SK-N-SH (cell line): Measurements from ENCODE around the gene MAML3. TPM values are rescaled to one million over a fixed set of nuclear protein-coding genes. Genes with fewer than 3 reads are reported as not detected.

Experiments
- CTCF ChIA-PET: fragments of 300-600, 350-600 bp; formaldehyde crosslinking; extraction: SDS; loops from one replicate; lab custom pipeline; 2021; lab: Yijun Ruan, JAX
- POLR2A ChIA-PET: fragments of 350-600 bp; sonication (Branson Sonifier 250); formaldehyde crosslinking; extraction: SDS; loops from one replicate; lab custom pipeline; 2020; ENCODE audit warnings: antibody characterized with exemption, inconsistent platforms; lab: Yijun Ruan, JAX
- DNase-seq: peaks from one replicate; pipeline ENCODE4 v3.0.0; 2012
- H2AFZ ChIP-seq: fragments of 200-600 bp; sonication (generic); 2 replicates; pipeline ENCODE4 v1.8.1; 2016; ENCODE audit warnings: antibody characterized with exemption, mild to moderate bottlenecking, low read depth
- H3F3A ChIP-seq: fragments of 200-600 bp; sonication (generic); replicated peaks from 2 replicates; pipeline ENCODE3; 2016; ENCODE audit warnings: antibody characterized with exemption, mild to moderate bottlenecking; ENCODE audit not compliant: insufficient read depth
- H3K27ac ChIP-seq, 2 experiments: fragments of 200-500 bp in 1 of 2; fragments of 200-600 bp in 1 of 2; sonication (Bioruptor generic) in 1 of 2; sonication (generic), shearing (Covaris generic) in 1 of 2; 2 replicates each; pipeline versions ENCODE4 v1.5.1 to v1.6.1; 2014 to 2016; ENCODE audit warnings: low read depth in 2 of 2, inconsistent platforms in 1 of 2, low read length in 1 of 2, mild to moderate bottlenecking in 1 of 2, mixed read lengths in 1 of 2
- H3K27me3 ChIP-seq: fragments of 200-600 bp; sonication (generic), shearing (Covaris generic); 2 replicates; pipeline ENCODE4 v1.6.1; 2016; ENCODE audit warnings: mixed run types; ENCODE audit not compliant: insufficient read depth
- H3K36me3 ChIP-seq, 2 experiments: fragments of 200-500 bp in 1 of 2; fragments of 200-600 bp in 1 of 2; sonication (Bioruptor generic) in 1 of 2; sonication (generic) in 1 of 2; replicated peaks in 1 of 2; 2 replicates each; pipeline versions ENCODE3 to v1.5.1; 2014 to 2016; ENCODE audit warnings: low read length in 1 of 2, mild to moderate bottlenecking in 1 of 2; ENCODE audit not compliant: insufficient read depth in 2 of 2, control insufficient read depth in 1 of 2
- H3K4me1 ChIP-seq, 2 experiments: fragments of 200-500 bp in 1 of 2; fragments of 200-600 bp in 1 of 2; sonication (Bioruptor generic) in 1 of 2; sonication (generic), shearing (Covaris generic) in 1 of 2; 2 replicates each; pipeline versions ENCODE4 v1.5.1 to v1.6.1; 2014 to 2016; ENCODE audit warnings: low read depth in 1 of 2, low read length in 1 of 2, mixed run types in 1 of 2; ENCODE audit not compliant: insufficient read depth in 2 of 2, control insufficient read depth in 1 of 2
- H3K4me2 ChIP-seq: fragments of 200-600 bp; sonication (generic), shearing (Covaris generic); 2 replicates; pipeline ENCODE4 v1.6.1; 2017; ENCODE audit warnings: mixed run types
- H3K4me3 ChIP-seq, 2 experiments: fragments of 200-500 bp in 1 of 2; fragments of 200-600 bp in 1 of 2; sonication (Bioruptor generic) in 1 of 2; sonication (generic), shearing (Covaris generic) in 1 of 2; 2 replicates each; pipeline versions ENCODE4 v1.5.1 to v1.8.1; 2014 to 2016; ENCODE audit warnings: low read depth in 2 of 2, inconsistent platforms in 1 of 2, low read length in 1 of 2, mild to moderate bottlenecking in 1 of 2, mixed read lengths in 1 of 2, moderate library complexity in 1 of 2
- H3K79me2 ChIP-seq: fragments of 200-600 bp; sonication (generic); 2 replicates; pipeline ENCODE4 v1.8.1; 2017; ENCODE audit warnings: mild to moderate bottlenecking; ENCODE audit not compliant: insufficient read depth
- H3K9ac ChIP-seq: fragments of 200-600 bp; sonication (generic); 2 replicates; pipeline ENCODE4 v1.6.1; 2017; ENCODE audit warnings: mixed run types
- H3K9me2 ChIP-seq: fragments of 200-600 bp; sonication (generic); 2 replicates; pipeline ENCODE4 v1.6.1; 2017; ENCODE audit warnings: mixed run types
- H3K9me3 ChIP-seq: fragments of 200-600 bp; sonication (generic); 2 replicates; pipeline ENCODE4 v1.6.1; 2017; ENCODE audit warnings: mixed run types, mild to moderate bottlenecking, moderate library complexity
- H4K20me1 ChIP-seq: fragments of 200-600 bp; sonication (generic); 2 replicates; pipeline ENCODE4 v1.6.1; 2017; ENCODE audit warnings: mild to moderate bottlenecking, mixed run types; ENCODE audit not compliant: insufficient read depth
- ELF1 ChIP-seq: IDR thresholded peaks from 2 replicates; pipeline ENCODE4 v1.4.0; 2012
- EP300 ChIP-seq, 2 experiments: IDR thresholded peaks; 2 replicates each; pipeline versions ENCODE4 v1.4.0 to v1.6.1; 2012; ENCODE audit warnings: borderline replicate concordance in 1 of 2, low read depth in 1 of 2, low read length in 1 of 2
- FOSL2 ChIP-seq: IDR thresholded peaks from 2 replicates; pipeline ENCODE4 v1.4.0; 2012; ENCODE audit warnings: low read depth, mild to moderate bottlenecking, moderate library complexity, borderline replicate concordance
- FOXJ3 ChIP-seq: sonication (generic); formaldehyde crosslinking; IDR thresholded peaks from 2 replicates; pipeline ENCODE4 v1.5.1; 2020; ENCODE audit warnings: mild to moderate bottlenecking, missing genetic modification reagents
- JUND ChIP-seq: IDR thresholded peaks from 2 replicates; pipeline ENCODE4 v1.4.0; 2012
- MEF2A ChIP-seq: IDR thresholded peaks from 2 replicates; pipeline ENCODE4 v1.4.0; 2012; ENCODE audit warnings: low read depth, borderline replicate concordance
- NFIC ChIP-seq: IDR thresholded peaks from 2 replicates; pipeline ENCODE4 v1.4.0; 2012; ENCODE audit warnings: borderline replicate concordance
- NRF1 ChIP-seq: IDR thresholded peaks from 2 replicates; pipeline ENCODE4 v1.6.1; 2012; ENCODE audit warnings: low read depth, mild to moderate bottlenecking, low read length
- RAD21 ChIP-seq: IDR thresholded peaks from 2 replicates; pipeline ENCODE4 v1.6.1; 2012; ENCODE audit warnings: mild to moderate bottlenecking, low read length
- RXRA ChIP-seq: IDR thresholded peaks from 2 replicates; pipeline ENCODE4 v1.4.0; 2012; ENCODE audit warnings: low read depth, mild to moderate bottlenecking, borderline replicate concordance
- SIN3A ChIP-seq: IDR thresholded peaks from 2 replicates; pipeline ENCODE4 v1.6.1; 2012; ENCODE audit warnings: low read depth, mild to moderate bottlenecking, low read length, moderate library complexity, borderline replicate concordance
- SMC3 ChIP-seq: IDR thresholded peaks from 2 replicates; pipeline ENCODE4 v1.6.1; 2012; ENCODE audit warnings: low read depth, low read length, improper control_type of control experiment
- TAF1 ChIP-seq: IDR thresholded peaks from 2 replicates; pipeline ENCODE4 v1.6.1; 2012; ENCODE audit warnings: low read depth, mild to moderate bottlenecking, low read length, moderate library complexity, borderline replicate concordance
- TCF12 ChIP-seq: IDR thresholded peaks from 2 replicates; pipeline ENCODE4 v1.4.0; 2012
- YY1 ChIP-seq: IDR thresholded peaks from 2 replicates; pipeline ENCODE4 v1.4.0; 2012; ENCODE audit warnings: low read depth, mild to moderate bottlenecking
- WGBS: methylation state at CpG from one replicate; pipeline ENCODE4 v1.1.6; 2017; ENCODE audit warnings: low lambda C conversion rate; 5-methylcytosine and 5-hydroxymethylcytosine counted together
- polyA plus RNA-seq, 3 experiments: library from polyadenylated mRNA; depleted of rRNA; stranded (reverse); fragments of >200 nt; gene quantifications; 2 replicates each; pipeline ENCODE4 v1.2.3, GENCODE V29; 2012
- TF ChIP-seq, protein P1 (sequence below): fragments of 150-350 bp; IDR thresholded peaks from 2 replicates; pipeline ENCODE4 v1.6.1; 2017; ENCODE audit warnings: antibody characterized with exemption, low read length, low read depth, borderline replicate concordance
- TF ChIP-seq, protein P2 (sequence below): fragments of 150-350 bp; IDR thresholded peaks from 2 replicates; pipeline ENCODE4 v1.6.1; 2016; ENCODE audit warnings: mild to moderate bottlenecking, low read depth, low read length
- TF ChIP-seq, protein P3 (sequence below): IDR thresholded peaks from 2 replicates; pipeline ENCODE4; 2012
- TF ChIP-seq, protein P4 (sequence below): IDR thresholded peaks from 2 replicates; pipeline ENCODE4 v1.4.0; 2012; ENCODE audit warnings: low read depth, borderline replicate concordance

The MAML3 gene
- polyA plus RNA-seq, 1 of the 3 experiments (the other 2 are of a cell fraction) = 5.3 TPM

DNA sequence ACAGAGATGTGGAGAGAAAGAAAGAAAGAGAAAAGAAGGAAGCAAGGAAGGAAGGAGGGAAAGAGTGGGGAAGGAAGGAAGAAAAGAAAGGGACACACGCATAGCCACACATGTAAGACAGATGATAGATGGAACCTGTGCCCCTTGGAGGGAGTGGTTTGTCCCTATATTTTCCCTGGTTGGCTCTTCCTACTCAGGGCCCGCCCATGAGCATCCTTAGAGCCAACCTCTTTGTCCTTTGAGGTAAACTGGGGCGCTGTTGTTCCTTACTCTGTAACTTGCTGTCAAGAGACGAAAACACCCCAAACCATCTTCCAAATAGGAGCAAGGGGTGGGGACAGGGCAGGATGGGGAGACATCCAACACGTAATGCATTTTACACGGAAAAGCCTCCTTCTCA is 220.9 kb downstream of the MAML3 start:
- Histone ChIP-seq H3K4me3 (no peak overlapping the region), H2AFZ (no peak overlapping the region), H3K9me3 (no peaks in the 10 kb centered on the region), H3K36me3 (no peaks in the 10 kb centered on the region), H3K9me2 (no peaks in the 10 kb centered on the region), H3K9ac (no peak overlapping the region), H3K4me2 (no peak overlapping the region), H3F3A (no peaks in the 10 kb centered on the region), H3K79me2 (no peaks in the 10 kb centered on the region), H3K4me1 (peaks cover 5 to 63% of the 10 kb centered on the region in 2 experiments), H3K27ac (peak overlapping the region in 1 of 2 experiments; percentile 71; a peak in 2 of 4 replicates), H3K27me3 (no peaks in the 10 kb centered on the region), H4K20me1 (no peaks in the 10 kb centered on the region)
- DNase-seq = no peak
- POLR2A ChIA-PET = interaction anchor here (0.8 to 2.2 kb wide), 7 partner anchors 9 to 218 kb away, joined by 3 to 8 read pairs (median 6); no protein-coding TSS in a partner anchor
- WGBS = 98% methylated on average over 6 of the region's 6 CpGs
- CTCF ChIA-PET = interaction anchor here (2.1 to 2.8 kb wide), 2 partner anchors 11 to 199 kb away, joined by 6 to 11 read pairs; no protein-coding TSS in a partner anchor
- TF ChIP-seq EP300 (IDR thresholded peaks at IDR 0.05; ENCODE audit: borderline replicate concordance in 1 of 2, low read depth in 1 of 2, low read length in 1 of 2) (no peak), FOXJ3 (CRISPR knock-in tag) (no peak), TCF12 (no peak), TAF1 (no peak), YY1 (no peak)

DNA sequence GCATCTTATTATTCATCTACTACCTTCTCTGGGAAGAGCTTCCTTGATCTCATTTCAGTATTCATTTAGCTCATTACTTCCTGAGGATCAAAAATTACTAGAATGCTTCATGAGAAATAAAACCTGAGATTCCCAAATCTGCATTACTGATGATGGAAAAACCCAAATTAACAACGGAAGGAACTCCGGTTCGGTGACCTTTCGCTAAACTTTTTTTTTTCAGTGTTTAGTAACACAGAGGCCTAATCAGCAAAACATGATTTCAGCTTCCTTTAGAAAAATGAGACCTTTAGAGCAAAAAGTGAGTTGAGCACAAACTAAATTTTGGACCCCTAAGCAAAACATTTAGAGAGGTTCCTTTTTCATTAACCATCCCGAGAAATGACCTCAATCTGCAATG is 229.2 kb downstream of the MAML3 start:
- CTCF ChIA-PET = interaction anchor here (0.8 kb wide), 1 partner anchor 52 kb away, joined by 3 read pairs; no protein-coding TSS in a partner anchor
- H4K20me1 ChIP-seq = no peaks in the 10 kb centered on the region
- H3K27me3 ChIP-seq = no peaks in the 10 kb centered on the region
- H3K4me2 ChIP-seq = no peak overlapping the region
- no peak overlapping the region for H2AFZ ChIP-seq
- WGBS = 93% methylated on average over 5 of the region's 5 CpGs
- H3K9ac ChIP-seq = no peak overlapping the region
- no peaks in the 10 kb centered on the region for H3F3A ChIP-seq
- no peaks in the 10 kb centered on the region for H3K79me2 ChIP-seq
- POLR2A ChIA-PET = no interaction called here
- no peak overlapping the region for H3K4me3 ChIP-seq
- DNase-seq = no peak
- H3K9me3 ChIP-seq = no peaks in the 10 kb centered on the region
- H3K36me3 ChIP-seq = no peaks in the 10 kb centered on the region
- no peaks in the 10 kb centered on the region for H3K9me2 ChIP-seq
- no peak overlapping the region; a peak in 1 of 4 replicates for H3K27ac ChIP-seq
- TF ChIP-seq, protein P1, sequence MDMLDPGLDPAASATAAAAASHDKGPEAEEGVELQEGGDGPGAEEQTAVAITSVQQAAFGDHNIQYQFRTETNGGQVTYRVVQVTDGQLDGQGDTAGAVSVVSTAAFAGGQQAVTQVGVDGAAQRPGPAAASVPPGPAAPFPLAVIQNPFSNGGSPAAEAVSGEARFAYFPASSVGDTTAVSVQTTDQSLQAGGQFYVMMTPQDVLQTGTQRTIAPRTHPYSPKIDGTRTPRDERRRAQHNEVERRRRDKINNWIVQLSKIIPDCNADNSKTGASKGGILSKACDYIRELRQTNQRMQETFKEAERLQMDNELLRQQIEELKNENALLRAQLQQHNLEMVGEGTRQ = no peak
- TF ChIP-seq SMC3 (no peak), NRF1 (no peak), RAD21 (no peak), FOSL2 (no peak), ELF1 (no peak), JUND (no peak), SIN3A (no peak), MEF2A (no peak), NFIC (no peak), YY1 (no peak), RXRA (no peak)
- TF ChIP-seq, protein P2, sequence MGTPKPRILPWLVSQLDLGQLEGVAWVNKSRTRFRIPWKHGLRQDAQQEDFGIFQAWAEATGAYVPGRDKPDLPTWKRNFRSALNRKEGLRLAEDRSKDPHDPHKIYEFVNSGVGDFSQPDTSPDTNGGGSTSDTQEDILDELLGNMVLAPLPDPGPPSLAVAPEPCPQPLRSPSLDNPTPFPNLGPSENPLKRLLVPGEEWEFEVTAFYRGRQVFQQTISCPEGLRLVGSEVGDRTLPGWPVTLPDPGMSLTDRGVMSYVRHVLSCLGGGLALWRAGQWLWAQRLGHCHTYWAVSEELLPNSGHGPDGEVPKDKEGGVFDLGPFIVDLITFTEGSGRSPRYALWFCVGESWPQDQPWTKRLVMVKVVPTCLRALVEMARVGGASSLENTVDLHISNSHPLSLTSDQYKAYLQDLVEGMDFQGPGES = no peak
- TF ChIP-seq, protein P3, sequence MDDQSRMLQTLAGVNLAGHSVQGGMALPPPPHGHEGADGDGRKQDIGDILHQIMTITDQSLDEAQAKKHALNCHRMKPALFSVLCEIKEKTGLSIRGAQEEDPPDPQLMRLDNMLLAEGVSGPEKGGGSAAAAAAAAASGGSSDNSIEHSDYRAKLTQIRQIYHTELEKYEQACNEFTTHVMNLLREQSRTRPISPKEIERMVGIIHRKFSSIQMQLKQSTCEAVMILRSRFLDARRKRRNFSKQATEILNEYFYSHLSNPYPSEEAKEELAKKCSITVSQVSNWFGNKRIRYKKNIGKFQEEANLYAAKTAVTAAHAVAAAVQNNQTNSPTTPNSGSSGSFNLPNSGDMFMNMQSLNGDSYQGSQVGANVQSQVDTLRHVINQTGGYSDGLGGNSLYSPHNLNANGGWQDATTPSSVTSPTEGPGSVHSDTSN = no peak
- TF ChIP-seq, protein P4, sequence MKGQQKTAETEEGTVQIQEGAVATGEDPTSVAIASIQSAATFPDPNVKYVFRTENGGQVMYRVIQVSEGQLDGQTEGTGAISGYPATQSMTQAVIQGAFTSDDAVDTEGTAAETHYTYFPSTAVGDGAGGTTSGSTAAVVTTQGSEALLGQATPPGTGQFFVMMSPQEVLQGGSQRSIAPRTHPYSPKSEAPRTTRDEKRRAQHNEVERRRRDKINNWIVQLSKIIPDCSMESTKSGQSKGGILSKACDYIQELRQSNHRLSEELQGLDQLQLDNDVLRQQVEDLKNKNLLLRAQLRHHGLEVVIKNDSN = no peak
- TF ChIP-seq, all 33 proteins: peak for 0
- peaks cover 31 to 46% of the 10 kb centered on the region in 2 experiments for H3K4me1 ChIP-seq
